K562 (cell line): ENCODE measurements around the gene UBAP1L. TPM values are rescaled to one million over a fixed set of nuclear protein-coding genes. Genes with fewer than 3 reads are reported as not detected.

ENCODE experiments used
- ATAC-seq: fragments of 200-7000 bp; cut with Tn5 transposase; 3 replicates; pipeline ENCODE4 v1.9.1; 2020; ENCODE audit warnings: moderate library complexity
- BruUV-seq: library from RNA; stranded (reverse); fragments of 400-500 nt; replicated peaks from 2 replicates; lab custom pipeline; 2021; lab: Mats Ljungman, UMichigan
- CTCF ChIA-PET: fragments of 300-600 bp; formaldehyde crosslinking; extraction: SDS; loops from one replicate; lab custom pipeline; 2021; ENCODE audit warnings: low intra/inter-chr PET ratio; lab: Yijun Ruan, JAX
- POLR2A ChIA-PET: fragments of 300-600, 350-650 bp; sonication (Branson Sonifier 250); formaldehyde crosslinking; extraction: SDS; loops from one replicate; lab custom pipeline; 2021; ENCODE audit warnings: antibody characterized with exemption, inconsistent platforms; lab: Yijun Ruan, JAX
- DNase-seq, 4 experiments: peaks; one replicate each; pipeline versions ENCODE4 v3.0.0 to v3.0.0-alpha.2; 2011 to 2018; ENCODE audit warnings: low spot score in 3 of 4, mixed read lengths in 3 of 4; ENCODE audit errors: extremely low read depth in 1 of 4
- FAIRE-seq: peaks from 2 replicates; lab custom pipeline; 2011; peaks lifted over from hg19 to GRCh38; lab: Jason Lieb, UNC
- H2AFZ ChIP-seq: 2 replicates; pipeline ENCODE4 v1.6.0; 2011; ENCODE audit warnings: low read depth, low read length, control low read depth, inconsistent platforms
- H3K27ac ChIP-seq: fragments of 200-600 bp; 3 replicates; pipeline ENCODE4 v1.8.0; 2011; ENCODE audit warnings: low read depth, mild to moderate bottlenecking, control low read depth, inconsistent platforms, low read length, moderate library complexity, mixed read lengths; ENCODE audit errors: extremely low read depth
- H3K27me3 ChIP-seq, 2 experiments: fragments of 300-600 bp in 1 of 2; 2 replicates in 1 of 2; 3 replicates in 1 of 2; pipeline versions ENCODE4 v1.6.0 to v1.8.0; 2011; ENCODE audit warnings: inconsistent platforms in 2 of 2, low read length in 2 of 2, mild to moderate bottlenecking in 1 of 2, mixed read lengths in 1 of 2, moderate library complexity in 1 of 2; ENCODE audit not compliant: control insufficient read depth in 2 of 2, insufficient read depth in 2 of 2
- H3K36me3 ChIP-seq: fragments of 300-600 bp; 3 replicates; pipeline ENCODE4 v1.8.0; 2011; ENCODE audit warnings: mild to moderate bottlenecking, low read length, inconsistent platforms; ENCODE audit not compliant: control insufficient read depth, insufficient read depth
- H3K4me1 ChIP-seq, 2 experiments: fragments of 200-600 bp in 1 of 2; replicated peaks in 1 of 2; 2 replicates in 1 of 2; 3 replicates in 1 of 2; pipeline versions ENCODE4 v1.5.1 to v1.8.0; 2011; ENCODE audit warnings: inconsistent platforms in 2 of 2, low read length in 2 of 2, mild to moderate bottlenecking in 1 of 2, mixed read lengths in 1 of 2, moderate library complexity in 1 of 2; ENCODE audit not compliant: control insufficient read depth in 2 of 2, insufficient read depth in 2 of 2
- H3K4me2 ChIP-seq: 2 replicates; pipeline ENCODE4 v1.6.1; 2011; ENCODE audit warnings: low read length, control low read depth, inconsistent platforms, mixed read lengths; ENCODE audit not compliant: insufficient read depth
- H3K4me3 ChIP-seq: fragments of 200-600 bp; sonication (generic), shearing (Covaris generic); 2 replicates; pipeline ENCODE4 v1.5.1; 2016; ENCODE audit warnings: control low read depth, inconsistent platforms
- H3K79me2 ChIP-seq: fragments of 200-600 bp; 3 replicates; pipeline ENCODE4 v1.8.0; 2011; ENCODE audit warnings: low read length, inconsistent platforms; ENCODE audit not compliant: control insufficient read depth, insufficient read depth
- H3K9ac ChIP-seq, 2 experiments: 2 replicates each; pipeline versions ENCODE4 v1.6.0 to v1.6.1; 2011; ENCODE audit warnings: low read depth in 2 of 2, low read length in 2 of 2, control low read depth in 1 of 2, inconsistent platforms in 1 of 2, mild to moderate bottlenecking in 1 of 2, mixed read lengths in 1 of 2; ENCODE audit not compliant: insufficient read depth in 1 of 2
- H3K9me1 ChIP-seq: one replicate; pipeline ENCODE4 v1.6.0; 2011; ENCODE audit warnings: inconsistent platforms, mild to moderate bottlenecking, low read length, moderate library complexity; ENCODE audit not compliant: control insufficient read depth, insufficient read depth
- H3K9me3 ChIP-seq: replicated peaks from 2 replicates; pipeline ENCODE4 v1.5.1; 2011; ENCODE audit warnings: low read depth, low read length, inconsistent platforms; ENCODE audit not compliant: control insufficient read depth, insufficient read depth
- H4K20me1 ChIP-seq: replicated peaks from 2 replicates; pipeline ENCODE4 v1.6.1; 2011; ENCODE audit warnings: low read length, inconsistent platforms, mixed read lengths; ENCODE audit not compliant: control insufficient read depth, insufficient read depth
- NR3C1 ChIP-seq: sonication (generic); formaldehyde crosslinking; IDR thresholded peaks from 2 replicates; pipeline ENCODE4 v1.8.1; 2022; ENCODE audit warnings: missing genetic modification reagents
- SMC3 ChIP-seq: conservative IDR thresholded peaks from 2 replicates; pipeline ENCODE4 v1.6.1; 2011; ENCODE audit warnings: low read depth, low read length, improper control_type of control experiment; ENCODE audit not compliant: insufficient read depth
- ZNF696 ChIP-seq: fragments of 250-450 bp; sonication (Bioruptor Pico); conservative IDR thresholded peaks from 2 replicates; pipeline ENCODE4 v1.4.0; 2020; ENCODE audit warnings: mild to moderate bottlenecking, moderate library complexity
- WGBS: fragments of 100-300 bp; shearing (Covaris generic); methylation state at CpG from one replicate; pipeline ENCODE4 v1.1.6; 2016; ENCODE audit warnings: low coverage, mixed read lengths; ENCODE audit not compliant: insufficient coverage; ENCODE audit errors: missing lambda C conversion rate; 5-methylcytosine and 5-hydroxymethylcytosine counted together
- in situ Hi-C: fragments of 300-500 bp; cut with MboI; formaldehyde crosslinking; loops from 4 replicates; pipeline ENCODE4 v1.15.0; 2018; ENCODE audit warnings: inconsistent platforms, mixed read lengths
- intact Hi-C: fragments of 100-400 bp; cut with micrococcal nuclease; formaldehyde crosslinking; loops from 2 replicates; pipeline ENCODE4 v1.14.2; 2022
- polyA plus RNA-seq, 8 experiments: library from polyadenylated mRNA; depleted of rRNA in 4 of 8; stranded (reverse) in 5 of 8; unstranded in 3 of 8; fragments of >200 nt; fragmentation: Nextera tagmentation in 2 of 8; fragmentation: Illumina TruSeq in 1 of 8; extraction: Ambion mirVana in 2 of 8; extraction: Trizol in 1 of 8; gene quantifications; 2 replicates each; pipeline versions ENCODE4 v1.2.1 to v1.2.3, GENCODE V29; 2011 to 2014; ENCODE audit warnings: inconsistent platforms in 1 of 8, missing spikeins in 1 of 8
- total RNA-seq, 7 experiments: library from RNA; depleted of rRNA in 6 of 7; stranded (reverse); fragments of >200 nt in 6 of 7; fragmentation: Illumina TruSeq in 2 of 7; extraction: Trizol in 2 of 7; gene quantifications; 2 replicates each; pipeline versions ENCODE4 v1.2.1 to v1.2.3, GENCODE V29; 2011 to 2021; ENCODE audit warnings: low replicate concordance in 1 of 7
- TF ChIP-seq, protein P1 (sequence below): sonication (generic); formaldehyde crosslinking; IDR thresholded peaks from 2 replicates; pipeline ENCODE4 v1.8.0; 2022; ENCODE audit warnings: mild to moderate bottlenecking, missing genetic modification reagents
- TF ChIP-seq, protein P2 (sequence below), 2 experiments: fragments of 450-650 bp; formaldehyde crosslinking in 1 of 2; IDR thresholded peaks; 2 replicates each; pipeline versions ENCODE4 v1.4.0 to v1.6.1; 2014 to 2020; ENCODE audit warnings: mild to moderate bottlenecking in 2 of 2, borderline replicate concordance in 1 of 2, low read depth in 1 of 2

Gene UBAP1L
- total and polyA plus RNA-seq, 9 of the 15 experiments (the other 6 are each of a cell fraction or from before 2014, with no cell fraction given): 0.16 to 0.71 (median 0.41) TPM; not detected in 2

DNA sequence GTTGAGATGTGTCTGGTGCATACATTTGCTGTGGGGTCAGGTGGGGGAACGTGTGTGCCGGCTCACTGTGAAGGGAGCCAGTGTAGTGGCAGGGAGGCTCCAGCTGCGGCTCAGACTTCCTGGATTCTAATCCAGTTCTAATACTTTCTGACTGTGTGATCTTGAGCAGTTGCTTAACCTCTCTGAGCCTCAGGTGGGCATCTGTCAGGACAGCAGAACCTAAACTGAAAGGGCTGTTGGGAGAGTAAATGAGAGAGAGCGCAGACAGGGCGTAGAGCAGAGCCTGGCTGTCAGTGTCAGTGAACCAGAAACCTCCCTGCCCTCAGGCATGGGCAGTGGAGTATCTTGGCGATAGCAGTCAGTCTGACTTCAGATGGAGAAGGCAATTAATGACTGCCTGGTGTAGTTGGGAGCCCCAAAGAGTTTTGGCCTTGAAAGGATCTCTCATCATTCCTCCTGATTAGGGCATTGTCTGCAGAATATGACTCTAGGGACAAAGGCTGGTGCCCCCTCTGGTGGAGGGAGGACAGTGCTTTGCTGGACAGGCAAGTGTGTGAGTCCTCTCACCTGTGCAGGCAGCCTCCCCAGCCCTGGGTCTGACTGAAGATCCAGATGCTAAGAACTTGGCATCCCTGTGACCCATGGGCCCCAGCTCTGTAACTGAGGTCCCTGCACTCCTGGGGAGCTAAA, 28.9 kb downstream of the UBAP1L start:
- peak; percentile 54 to 64 (median 58) for DNase-seq
- Histone ChIP-seq H3K4me3 (no peak overlapping the region), H3K9me3 (no peaks in the 10 kb centered on the region), H3K27ac (no peak overlapping the region), H4K20me1 (peaks cover 8% of the 10 kb centered on the region), H3K4me1 (peaks cover 0 to 4% of the 10 kb centered on the region in 2 experiments; a peak in 1 of 5 replicates), H3K79me2 (no peaks in the 10 kb centered on the region), H3K9ac (no peak overlapping the region), H2AFZ (no peak overlapping the region), H3K9me1 (no peaks in the 10 kb centered on the region), H3K4me2 (no peak overlapping the region), H3K27me3 (peaks cover 28 to 52% of the 10 kb centered on the region in 2 experiments), H3K36me3 (no peaks in the 10 kb centered on the region)
- BruUV-seq: no TSS peak
- 25% methylated on average over 5 of the region's 6 CpGs for WGBS
- intact Hi-C loops (loop anchor here (1.0 to 5.0 kb wide), 2 partner anchors 32 to 54 kb away; no protein-coding TSS in a partner anchor), in situ Hi-C loops (no loop called here)
- POLR2A ChIA-PET: interaction anchor here (0.6 to 0.7 kb wide), 2 partner anchors 9 to 85 kb away, joined by 3 to 4 read pairs; no protein-coding TSS in a partner anchor
- FAIRE-seq: peak; percentile 93
- peak; percentile 91 for ATAC-seq
- CTCF ChIA-PET: interaction anchor here (0.6 to 3.3 kb wide), 3 partner anchors 32 to 355 kb away, joined by 3 to 17 read pairs (median 4); no protein-coding TSS in a partner anchor
- 0 out of 2 replicates have a peak, but pooled peaks have one; percentile 38 for TF ChIP-seq SMC3
- no peak for TF ChIP-seq NR3C1 (CRISPR knock-in tag)
- TF ChIP-seq ZNF696 (CRISPR knock-in tag): no peak
- TF ChIP-seq, protein P1, sequence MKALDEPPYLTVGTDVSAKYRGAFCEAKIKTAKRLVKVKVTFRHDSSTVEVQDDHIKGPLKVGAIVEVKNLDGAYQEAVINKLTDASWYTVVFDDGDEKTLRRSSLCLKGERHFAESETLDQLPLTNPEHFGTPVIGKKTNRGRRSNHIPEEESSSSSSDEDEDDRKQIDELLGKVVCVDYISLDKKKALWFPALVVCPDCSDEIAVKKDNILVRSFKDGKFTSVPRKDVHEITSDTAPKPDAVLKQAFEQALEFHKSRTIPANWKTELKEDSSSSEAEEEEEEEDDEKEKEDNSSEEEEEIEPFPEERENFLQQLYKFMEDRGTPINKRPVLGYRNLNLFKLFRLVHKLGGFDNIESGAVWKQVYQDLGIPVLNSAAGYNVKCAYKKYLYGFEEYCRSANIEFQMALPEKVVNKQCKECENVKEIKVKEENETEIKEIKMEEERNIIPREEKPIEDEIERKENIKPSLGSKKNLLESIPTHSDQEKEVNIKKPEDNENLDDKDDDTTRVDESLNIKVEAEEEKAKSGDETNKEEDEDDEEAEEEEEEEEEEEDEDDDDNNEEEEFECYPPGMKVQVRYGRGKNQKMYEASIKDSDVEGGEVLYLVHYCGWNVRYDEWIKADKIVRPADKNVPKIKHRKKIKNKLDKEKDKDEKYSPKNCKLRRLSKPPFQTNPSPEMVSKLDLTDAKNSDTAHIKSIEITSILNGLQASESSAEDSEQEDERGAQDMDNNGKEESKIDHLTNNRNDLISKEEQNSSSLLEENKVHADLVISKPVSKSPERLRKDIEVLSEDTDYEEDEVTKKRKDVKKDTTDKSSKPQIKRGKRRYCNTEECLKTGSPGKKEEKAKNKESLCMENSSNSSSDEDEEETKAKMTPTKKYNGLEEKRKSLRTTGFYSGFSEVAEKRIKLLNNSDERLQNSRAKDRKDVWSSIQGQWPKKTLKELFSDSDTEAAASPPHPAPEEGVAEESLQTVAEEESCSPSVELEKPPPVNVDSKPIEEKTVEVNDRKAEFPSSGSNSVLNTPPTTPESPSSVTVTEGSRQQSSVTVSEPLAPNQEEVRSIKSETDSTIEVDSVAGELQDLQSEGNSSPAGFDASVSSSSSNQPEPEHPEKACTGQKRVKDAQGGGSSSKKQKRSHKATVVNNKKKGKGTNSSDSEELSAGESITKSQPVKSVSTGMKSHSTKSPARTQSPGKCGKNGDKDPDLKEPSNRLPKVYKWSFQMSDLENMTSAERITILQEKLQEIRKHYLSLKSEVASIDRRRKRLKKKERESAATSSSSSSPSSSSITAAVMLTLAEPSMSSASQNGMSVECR: 0 out of 2 replicates have a peak, but pooled peaks have one; percentile 19
- TF ChIP-seq, protein P2, sequence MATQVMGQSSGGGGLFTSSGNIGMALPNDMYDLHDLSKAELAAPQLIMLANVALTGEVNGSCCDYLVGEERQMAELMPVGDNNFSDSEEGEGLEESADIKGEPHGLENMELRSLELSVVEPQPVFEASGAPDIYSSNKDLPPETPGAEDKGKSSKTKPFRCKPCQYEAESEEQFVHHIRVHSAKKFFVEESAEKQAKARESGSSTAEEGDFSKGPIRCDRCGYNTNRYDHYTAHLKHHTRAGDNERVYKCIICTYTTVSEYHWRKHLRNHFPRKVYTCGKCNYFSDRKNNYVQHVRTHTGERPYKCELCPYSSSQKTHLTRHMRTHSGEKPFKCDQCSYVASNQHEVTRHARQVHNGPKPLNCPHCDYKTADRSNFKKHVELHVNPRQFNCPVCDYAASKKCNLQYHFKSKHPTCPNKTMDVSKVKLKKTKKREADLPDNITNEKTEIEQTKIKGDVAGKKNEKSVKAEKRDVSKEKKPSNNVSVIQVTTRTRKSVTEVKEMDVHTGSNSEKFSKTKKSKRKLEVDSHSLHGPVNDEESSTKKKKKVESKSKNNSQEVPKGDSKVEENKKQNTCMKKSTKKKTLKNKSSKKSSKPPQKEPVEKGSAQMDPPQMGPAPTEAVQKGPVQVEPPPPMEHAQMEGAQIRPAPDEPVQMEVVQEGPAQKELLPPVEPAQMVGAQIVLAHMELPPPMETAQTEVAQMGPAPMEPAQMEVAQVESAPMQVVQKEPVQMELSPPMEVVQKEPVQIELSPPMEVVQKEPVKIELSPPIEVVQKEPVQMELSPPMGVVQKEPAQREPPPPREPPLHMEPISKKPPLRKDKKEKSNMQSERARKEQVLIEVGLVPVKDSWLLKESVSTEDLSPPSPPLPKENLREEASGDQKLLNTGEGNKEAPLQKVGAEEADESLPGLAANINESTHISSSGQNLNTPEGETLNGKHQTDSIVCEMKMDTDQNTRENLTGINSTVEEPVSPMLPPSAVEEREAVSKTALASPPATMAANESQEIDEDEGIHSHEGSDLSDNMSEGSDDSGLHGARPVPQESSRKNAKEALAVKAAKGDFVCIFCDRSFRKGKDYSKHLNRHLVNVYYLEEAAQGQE (IDR thresholded peaks at IDR 0.05; ENCODE audit: borderline replicate concordance): peak; percentile 36; the same call in 1 of the 2 replicates
- TF ChIP-seq, protein P2 (CRISPR knock-in tag; IDR thresholded peaks at IDR 0.05; ENCODE audit: low read depth): no peak
